GM12892 (cell line): ENCODE data around the gene ZNF777. TPM values are rescaled to one million over a fixed set of nuclear protein-coding genes. Genes with fewer than 3 reads are reported as not detected.

Experiments
- DNase-seq: peaks from one replicate; pipeline ENCODE4 v3.0.0; 2011; ENCODE audit not compliant: insufficient read length
- FAIRE-seq: peaks from 2 replicates; lab custom pipeline; 2011; peaks lifted over from hg19 to GRCh38; lab: Jason Lieb, UNC
- POLR2A ChIP-seq: IDR thresholded peaks from 2 replicates; pipeline ENCODE4 v1.6.1; 2011; ENCODE audit warnings: low read depth, low read length, control low read depth
- POLR2AphosphoS5 ChIP-seq: IDR thresholded peaks from 2 replicates; pipeline ENCODE4 v1.6.1; 2011; ENCODE audit warnings: low read depth, low read length, control low read depth
- TAF1 ChIP-seq: IDR thresholded peaks from 2 replicates; pipeline ENCODE4 v1.6.1; 2011; ENCODE audit warnings: low read depth, mild to moderate bottlenecking, control low read depth, low read length, borderline replicate concordance
- polyA plus RNA-seq: library from polyadenylated mRNA; unstranded; fragments of >200 nt; gene quantifications from one replicate; pipeline ENCODE4 v1.2.1, GENCODE V29; 2012; ENCODE audit warnings: missing spikeins, inconsistent platforms; ENCODE audit not compliant: missing spikeins

ZNF777 gene
- 2.8 TPM for polyA plus RNA-seq

DNA sequence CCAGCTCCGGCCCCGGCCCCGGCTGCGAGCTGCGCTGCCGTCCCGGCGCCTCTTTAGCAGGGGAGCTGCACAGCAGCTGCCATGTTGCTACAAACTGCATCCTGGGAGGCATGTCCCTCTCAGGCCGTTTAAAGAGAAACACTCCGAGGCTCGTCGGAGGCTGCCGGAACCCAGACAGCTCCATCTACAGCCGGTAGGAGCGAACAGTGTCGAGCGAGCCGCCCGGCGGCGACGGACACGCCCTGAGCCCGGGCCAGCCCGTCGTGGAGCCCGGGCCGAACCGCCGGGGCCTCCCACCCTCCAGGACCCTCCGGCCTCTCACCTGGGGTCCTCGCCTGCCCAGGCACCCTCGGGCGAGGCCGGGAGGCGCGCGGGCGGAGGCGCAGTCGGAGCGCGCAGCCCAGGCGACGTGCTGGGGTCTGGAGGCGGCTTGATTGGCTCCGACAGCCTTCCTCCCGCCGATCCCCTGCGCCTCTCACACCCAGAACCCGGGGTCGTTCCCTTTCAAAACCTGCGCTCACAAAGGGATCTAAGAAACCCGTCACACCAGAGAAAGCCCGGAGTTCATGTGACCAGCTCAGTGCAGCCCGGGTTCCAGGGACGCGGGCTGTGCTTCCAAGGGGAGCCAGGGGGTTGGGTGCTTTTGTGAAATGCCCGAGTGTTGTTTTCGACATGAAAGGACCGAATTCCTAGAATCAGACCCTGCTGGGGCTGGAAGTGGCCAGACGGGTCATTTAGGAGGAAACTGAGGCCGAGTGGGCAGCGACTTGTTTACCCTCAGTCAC is at the start of gene ZNF777:
ZNF777 (minus strand) TSS at position 570 of the 785 bp plus-strand sequence. CDS start 5,040 bp downstream, outside the sequence.
- TF ChIP-seq POLR2AphosphoS5 (peak; percentile 46; the same call in 1 of the 2 replicates), POLR2A (peak; percentile 84), TAF1 (peak; percentile 85)
- DNase-seq (peak; percentile 83), FAIRE-seq (peak; percentile 86)

DNA sequence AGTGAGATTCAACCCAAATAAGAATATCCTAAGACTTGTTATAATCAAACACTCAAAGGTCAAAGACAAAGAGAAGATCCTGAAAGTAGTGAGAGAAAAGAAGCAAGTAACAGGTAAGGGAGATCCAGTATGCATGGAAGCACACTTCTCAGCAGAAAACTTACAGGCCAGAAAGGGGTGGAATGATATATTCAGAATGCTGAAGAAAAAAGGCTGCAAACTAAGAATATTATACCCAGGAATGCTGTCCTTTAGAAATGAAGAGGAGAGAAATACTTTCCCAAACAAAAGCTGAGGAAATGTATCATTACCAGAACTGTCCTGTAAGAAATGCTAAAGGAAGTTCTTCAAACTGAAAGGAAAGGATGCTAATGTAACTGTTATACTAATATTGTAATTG is 49.4 kb upstream of the ZNF777 start:
- no peak for DNase-seq
- no peak for FAIRE-seq
- TF ChIP-seq POLR2A (no peak), POLR2AphosphoS5 (no peak), TAF1 (no peak)

DNA sequence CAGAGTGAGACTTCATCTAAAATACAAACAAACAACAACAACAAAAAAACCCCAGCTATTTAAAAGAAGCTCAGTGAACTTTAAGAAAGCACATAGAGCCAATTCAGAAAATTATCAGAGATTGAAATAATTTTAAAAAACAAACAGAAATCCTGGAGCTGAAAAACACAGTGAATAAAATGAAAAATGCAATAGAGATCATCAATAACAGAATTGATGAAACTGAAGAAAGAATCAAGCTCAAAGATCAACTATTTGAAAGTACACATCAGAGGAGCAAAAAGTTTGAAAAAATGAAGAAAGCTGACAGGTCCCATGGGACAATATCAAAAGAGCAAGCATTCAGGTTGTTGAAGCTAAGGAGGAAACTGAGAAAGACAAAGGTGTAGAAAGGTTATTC is 48.9 kb upstream of the ZNF777 start:
- TF ChIP-seq POLR2A = no peak
- no peak for TF ChIP-seq POLR2AphosphoS5
- no peak for TF ChIP-seq TAF1
- FAIRE-seq = no peak
- DNase-seq = no peak

DNA sequence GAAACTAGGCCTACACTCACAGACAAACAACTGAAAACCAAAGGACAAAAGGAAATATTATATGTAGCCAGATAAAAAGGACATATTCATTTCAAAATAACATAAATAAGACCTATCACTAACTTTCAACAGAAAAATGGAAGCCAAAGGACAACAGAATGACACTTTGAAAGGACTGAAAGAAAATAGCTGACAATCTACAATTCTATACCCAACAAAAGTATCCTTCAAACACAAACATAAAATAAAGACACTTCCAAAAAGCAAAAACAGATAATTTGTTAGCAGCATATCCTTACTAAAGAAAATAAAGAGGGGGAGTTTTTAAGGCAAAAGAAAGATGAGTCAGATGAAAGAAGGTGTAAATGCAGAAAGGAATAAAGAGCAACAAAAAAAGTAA is 44.7 kb upstream of the ZNF777 start:
- DNase-seq (no peak), FAIRE-seq (no peak)

DNA sequence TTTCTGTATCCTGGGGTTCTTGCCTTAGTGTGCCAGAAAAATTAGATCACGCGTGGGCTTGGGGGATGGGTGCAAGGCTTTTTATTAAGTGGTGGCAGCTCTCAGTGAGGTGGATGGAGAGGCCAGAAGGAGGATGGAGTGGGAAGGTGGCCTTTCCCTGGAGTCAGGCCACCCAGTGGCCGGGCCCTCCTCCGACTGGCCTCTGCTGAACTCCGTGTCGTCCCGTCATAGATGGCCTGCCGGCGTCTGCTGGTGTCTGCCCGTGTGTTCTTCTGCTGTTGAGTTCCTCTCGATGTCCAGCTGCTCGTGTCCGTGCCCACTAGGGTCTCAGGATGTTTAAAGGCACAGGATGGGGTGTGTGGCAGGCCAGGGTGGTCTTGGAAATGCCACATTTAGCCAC is 40.8 kb upstream of the ZNF777 start:
- no peak for FAIRE-seq
- TF ChIP-seq POLR2AphosphoS5 (no peak), POLR2A (no peak), TAF1 (no peak)

More for the DNA sequence above, 44.7 kb upstream of the ZNF777 start:
- TF ChIP-seq POLR2AphosphoS5 (no peak), TAF1 (no peak), POLR2A (no peak)

DNA sequence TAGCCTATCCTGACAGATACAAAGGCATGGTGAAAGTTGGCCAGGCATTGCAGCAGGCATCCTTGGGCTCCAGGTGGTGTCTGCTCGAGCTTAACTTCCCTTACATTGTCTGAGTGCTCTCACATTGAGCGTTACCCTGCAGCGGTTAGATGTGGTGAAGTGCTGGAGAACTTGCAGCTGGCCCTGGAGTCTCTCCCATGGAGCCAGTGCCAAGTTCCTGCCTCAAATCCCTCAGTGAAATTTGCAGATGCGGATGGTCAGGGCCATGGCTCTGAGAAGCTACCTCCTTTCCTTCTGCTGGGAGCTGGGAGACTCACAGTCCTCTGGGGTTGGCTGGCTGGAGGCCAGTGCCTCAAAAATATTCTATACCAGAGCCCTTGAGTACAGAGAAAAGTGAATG is 40.0 kb upstream of the ZNF777 start:
- no peak for DNase-seq

More for the DNA sequence above, 40.8 kb upstream of the ZNF777 start:
- no peak for DNase-seq

DNA sequence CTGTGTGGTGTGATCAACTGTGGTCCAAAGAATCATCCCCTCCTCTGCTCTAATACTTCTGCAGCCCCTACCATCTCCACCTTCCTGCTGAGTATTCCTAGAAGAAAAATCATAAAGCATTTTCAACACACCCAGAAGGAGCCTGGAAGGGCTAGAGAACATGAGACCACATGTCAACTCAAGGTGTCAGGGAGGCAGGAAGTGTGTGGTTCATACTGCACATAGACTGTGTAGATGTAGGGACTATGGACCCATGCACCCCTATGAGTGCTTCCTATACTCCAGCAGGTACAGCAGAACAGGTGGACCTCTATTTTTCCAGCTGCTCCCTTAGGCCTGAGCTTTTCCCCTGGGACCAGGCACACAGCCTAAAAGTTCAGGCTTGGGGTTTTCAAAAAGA is 39.3 kb upstream of the ZNF777 start:
- TF ChIP-seq POLR2AphosphoS5 = no peak
- no peak for TF ChIP-seq TAF1
- TF ChIP-seq POLR2A = no peak
- DNase-seq (no peak), FAIRE-seq (no peak)

More for the DNA sequence above, 40.0 kb upstream of the ZNF777 start:
- no peak for FAIRE-seq
- TF ChIP-seq POLR2AphosphoS5 (no peak), TAF1 (no peak), POLR2A (no peak)

DNA sequence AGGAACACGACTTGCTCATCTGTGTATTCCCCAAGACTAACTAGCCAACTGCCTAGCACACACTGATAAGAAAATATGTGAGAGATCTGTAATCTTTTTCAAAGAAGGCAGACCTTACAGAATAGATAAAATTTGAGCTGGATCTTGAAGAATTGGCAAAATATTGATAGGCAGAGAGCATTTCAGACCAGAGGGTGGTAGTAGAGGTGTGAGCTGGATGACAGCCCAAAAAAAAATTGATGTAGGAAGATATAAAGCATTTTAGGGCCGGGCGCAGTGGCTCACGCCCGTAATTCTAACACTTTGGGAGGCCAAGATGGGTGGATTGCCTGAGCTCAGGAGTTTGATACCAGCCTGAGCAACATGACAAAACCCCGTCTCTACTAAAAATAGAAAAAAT is 37.9 kb upstream of the ZNF777 start:
- no peak for TF ChIP-seq POLR2A
- no peak for TF ChIP-seq POLR2AphosphoS5
- TF ChIP-seq TAF1 = no peak
- no peak for FAIRE-seq
- DNase-seq = no peak

DNA sequence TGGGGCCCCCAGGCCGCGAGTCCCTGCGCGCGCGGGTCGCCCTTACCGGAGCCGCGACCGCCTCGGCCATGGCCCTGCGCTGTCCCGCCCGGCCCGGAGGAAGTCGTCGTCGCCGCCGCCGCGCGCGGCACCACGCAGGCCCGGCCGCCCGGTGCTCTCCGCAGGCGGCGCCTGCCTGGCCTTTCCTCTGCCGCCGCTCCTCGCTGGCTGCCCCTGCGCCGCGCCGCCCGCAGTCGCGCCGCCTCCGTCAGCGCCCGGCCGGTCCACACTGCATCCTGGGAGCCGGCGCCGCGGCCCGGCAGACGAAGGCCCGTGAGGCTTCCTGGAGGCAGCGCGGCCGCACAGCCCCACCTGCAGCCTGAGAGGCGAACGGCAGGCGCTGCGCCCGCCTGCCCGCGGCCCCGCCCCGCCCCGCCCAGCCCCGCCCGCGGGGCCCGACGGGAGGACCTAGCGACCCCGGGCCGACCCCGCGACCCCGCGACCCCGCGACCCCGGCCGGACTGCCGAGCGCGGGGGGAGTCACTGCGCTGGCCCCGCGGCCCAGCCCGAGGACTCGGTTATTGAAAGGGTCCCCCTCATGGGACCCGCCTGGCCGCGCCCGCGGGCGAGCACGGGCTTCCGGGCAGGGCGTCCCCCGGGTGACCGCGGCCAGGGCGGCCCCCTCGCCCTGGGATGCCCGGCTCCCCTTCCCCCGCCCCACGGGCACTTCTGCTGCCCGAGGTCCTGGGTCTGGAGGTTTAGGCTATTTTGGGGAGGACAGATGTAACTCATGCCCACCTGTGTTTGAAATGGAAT is 36.8 kb upstream of the ZNF777 start, which contains the start of gene ZNF746:
ZNF746 (minus strand) TSS at position 343 of the 795 bp plus-strand sequence; CDS start at position 70, 273 bp downstream.
- FAIRE-seq (peak; percentile 91), DNase-seq (peak; percentile 88)
- TF ChIP-seq POLR2AphosphoS5 (no peak), POLR2A (peak; percentile 61; the same call in 1 of the 2 replicates), TAF1 (peak; percentile 27; the same call in 1 of the 2 replicates)

DNA sequence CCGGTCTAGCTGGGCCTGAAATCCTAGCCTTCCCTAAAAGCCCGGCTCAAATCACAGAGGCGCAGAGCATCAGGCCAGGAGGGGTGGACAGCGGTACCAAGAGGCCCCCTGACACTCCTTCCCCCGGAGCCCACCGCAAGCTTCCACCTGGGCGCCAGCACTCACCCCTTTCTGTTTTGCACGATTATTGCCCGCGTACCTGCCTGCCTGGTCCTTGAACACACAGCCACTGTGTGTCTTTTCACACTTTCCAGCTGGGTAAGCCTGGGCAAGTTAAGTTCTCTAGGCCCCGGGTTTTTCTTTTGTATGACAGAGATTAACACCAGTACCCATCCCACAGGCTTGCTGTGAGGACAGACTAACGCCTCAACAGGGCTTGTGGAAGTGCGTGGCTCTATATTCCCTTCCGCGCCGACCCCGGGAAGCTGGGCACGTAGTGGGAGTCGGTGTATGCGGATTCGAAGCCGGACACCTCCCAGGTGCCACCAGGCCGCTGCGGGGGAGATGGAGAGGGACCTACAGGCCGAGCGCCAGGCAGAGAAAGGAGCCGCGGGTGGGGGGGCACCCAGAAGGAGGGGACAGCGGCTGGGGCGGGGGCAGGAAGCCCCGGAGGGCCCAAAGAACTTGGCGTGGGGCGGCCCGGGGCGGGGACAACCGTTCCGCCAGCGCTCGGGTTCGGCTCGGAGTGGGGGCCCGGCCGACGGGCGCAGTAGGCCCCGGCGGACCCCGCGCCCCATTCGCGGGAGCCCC is 36.0 kb upstream of the ZNF777 start:
- TF ChIP-seq POLR2A = no peak
- TF ChIP-seq TAF1 = no peak
- no peak for TF ChIP-seq POLR2AphosphoS5
- DNase-seq (no peak), FAIRE-seq (no peak)
